MM.1S (cell line): ENCODE results near the gene C16orf78.

ENCODE experiments used
- DNase-seq: peaks from one replicate; pipeline ENCODE4 v3.0.0-alpha.2; 2015
- H2AFZ ChIP-seq: fragments of 300-600 bp; sonication (generic); 2 replicates; pipeline ENCODE4 v1.6.0; 2016; ENCODE audit warnings: antibody characterized with exemption, low read length
- H3F3A ChIP-seq: fragments of 300-600 bp; sonication (generic); 2 replicates; pipeline ENCODE4 v1.6.1; 2016; ENCODE audit warnings: mild to moderate bottlenecking, antibody characterized with exemption, low read length, moderate library complexity, mixed read lengths; ENCODE audit not compliant: insufficient read depth
- H3K27ac ChIP-seq: fragments of 300-600 bp; sonication (generic); 2 replicates; pipeline ENCODE4 v1.5.1; 2016; ENCODE audit warnings: mild to moderate bottlenecking, low read length
- H3K27me3 ChIP-seq: fragments of 300-600 bp; sonication (generic); replicated peaks from 2 replicates; pipeline ENCODE4 v1.6.0; 2016; ENCODE audit warnings: low read length; ENCODE audit not compliant: insufficient read depth
- H3K36me3 ChIP-seq: fragments of 300-600 bp; sonication (generic); replicated peaks from 2 replicates; pipeline ENCODE4 v1.6.1; 2016; ENCODE audit warnings: mild to moderate bottlenecking, low read length, mixed read lengths; ENCODE audit not compliant: insufficient read depth
- H3K4me1 ChIP-seq: fragments of 300-600 bp; sonication (generic); 2 replicates; pipeline ENCODE4 v1.6.1; 2016; ENCODE audit warnings: low read length, mixed read lengths
- H3K4me2 ChIP-seq: fragments of 300-600 bp; sonication (generic); 2 replicates; pipeline ENCODE4 v1.6.0; 2016; ENCODE audit warnings: low read depth, low read length
- H3K4me3 ChIP-seq: fragments of 300-600 bp; sonication (generic); 2 replicates; pipeline ENCODE4 v1.5.1; 2016; ENCODE audit warnings: low read length, mixed read lengths
- H3K79me2 ChIP-seq: fragments of 300-600 bp; sonication (generic); 2 replicates; pipeline ENCODE4 v1.6.1; 2016; ENCODE audit warnings: mixed run types, low read length, mixed read lengths
- H3K9ac ChIP-seq: fragments of 300-600 bp; sonication (generic); 2 replicates; pipeline ENCODE4 v1.6.1; 2016; ENCODE audit warnings: low read length, mixed read lengths
- H3K9me2 ChIP-seq: fragments of 300-600 bp; sonication (generic); replicated peaks from 2 replicates; pipeline ENCODE4 v1.6.1; 2016; ENCODE audit warnings: mild to moderate bottlenecking, low read length, mixed read lengths; ENCODE audit not compliant: insufficient read depth
- H3K9me3 ChIP-seq: fragments of 300-600 bp; sonication (generic); replicated peaks from 2 replicates; pipeline ENCODE4 v1.6.1; 2016; ENCODE audit warnings: mild to moderate bottlenecking, low read length, mixed read lengths; ENCODE audit not compliant: insufficient read depth
- H4K20me1 ChIP-seq: fragments of 300-600 bp; sonication (generic); 2 replicates; pipeline ENCODE4 v1.6.1; 2016; ENCODE audit warnings: mild to moderate bottlenecking, low read length, moderate library complexity, mixed read lengths; ENCODE audit not compliant: insufficient read depth
- EZH2 ChIP-seq: fragments of 300-600 bp; sonication (generic); optimal IDR thresholded peaks from 2 replicates; pipeline ENCODE3; 2017; ENCODE audit warnings: low read depth, mild to moderate bottlenecking, antibody characterized with exemption, low read length, mixed read lengths
- EZH2phosphoT487 ChIP-seq: fragments of 300-600 bp; sonication (generic); IDR thresholded peaks from 2 replicates; pipeline ENCODE4 v1.6.1; 2018; ENCODE audit warnings: antibody characterized with exemption, low read length
- TF ChIP-seq, protein P1 (sequence below): fragments of 300-600 bp; sonication (generic); IDR thresholded peaks from 2 replicates; pipeline ENCODE4 v1.5.1; 2016; ENCODE audit warnings: antibody characterized with exemption, low read length, mixed read lengths

C16orf78 gene

DNA sequence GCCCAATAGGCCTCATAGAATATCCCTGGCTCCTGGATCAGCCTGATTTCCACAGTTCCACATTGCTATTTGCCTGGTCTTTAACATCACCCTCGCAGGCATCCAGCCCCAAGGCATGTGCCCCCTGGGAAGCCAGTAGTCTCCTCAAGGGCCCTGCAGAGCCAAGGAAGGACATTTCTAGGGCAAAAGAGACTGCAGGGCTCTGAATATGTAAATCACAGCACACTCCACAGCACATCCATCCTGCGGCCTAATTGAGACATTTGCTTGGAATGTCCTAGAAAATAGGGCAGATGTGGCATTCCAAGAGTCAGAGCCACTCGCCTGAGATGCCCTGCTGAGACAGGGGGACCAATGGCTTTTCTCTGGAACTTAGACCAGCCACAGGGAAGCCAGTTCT lies 11.4 kb upstream of the C16orf78 start:
- no peak overlapping the region for H3K4me3 ChIP-seq
- no peaks in the 10 kb centered on the region for H3K36me3 ChIP-seq
- H3F3A ChIP-seq, result 0 out of 2 replicates have a peak, but pooled peaks cover 3% of the 10 kb centered on the region
- H3K79me2 ChIP-seq, result no peaks in the 10 kb centered on the region
- H3K4me2 ChIP-seq, result no peak overlapping the region
- H3K27me3 ChIP-seq, result no peaks in the 10 kb centered on the region
- H2AFZ ChIP-seq, result no peak overlapping the region
- DNase-seq, result no peak
- H3K27ac ChIP-seq, result no peak overlapping the region
- H4K20me1 ChIP-seq, result no peaks in the 10 kb centered on the region
- no peaks in the 10 kb centered on the region for H3K9me3 ChIP-seq
- H3K4me1 ChIP-seq, result peaks cover 17% of the 10 kb centered on the region
- no peak for TF ChIP-seq EZH2phosphoT487
- TF ChIP-seq EZH2, result no peak
- TF ChIP-seq, protein P1, sequence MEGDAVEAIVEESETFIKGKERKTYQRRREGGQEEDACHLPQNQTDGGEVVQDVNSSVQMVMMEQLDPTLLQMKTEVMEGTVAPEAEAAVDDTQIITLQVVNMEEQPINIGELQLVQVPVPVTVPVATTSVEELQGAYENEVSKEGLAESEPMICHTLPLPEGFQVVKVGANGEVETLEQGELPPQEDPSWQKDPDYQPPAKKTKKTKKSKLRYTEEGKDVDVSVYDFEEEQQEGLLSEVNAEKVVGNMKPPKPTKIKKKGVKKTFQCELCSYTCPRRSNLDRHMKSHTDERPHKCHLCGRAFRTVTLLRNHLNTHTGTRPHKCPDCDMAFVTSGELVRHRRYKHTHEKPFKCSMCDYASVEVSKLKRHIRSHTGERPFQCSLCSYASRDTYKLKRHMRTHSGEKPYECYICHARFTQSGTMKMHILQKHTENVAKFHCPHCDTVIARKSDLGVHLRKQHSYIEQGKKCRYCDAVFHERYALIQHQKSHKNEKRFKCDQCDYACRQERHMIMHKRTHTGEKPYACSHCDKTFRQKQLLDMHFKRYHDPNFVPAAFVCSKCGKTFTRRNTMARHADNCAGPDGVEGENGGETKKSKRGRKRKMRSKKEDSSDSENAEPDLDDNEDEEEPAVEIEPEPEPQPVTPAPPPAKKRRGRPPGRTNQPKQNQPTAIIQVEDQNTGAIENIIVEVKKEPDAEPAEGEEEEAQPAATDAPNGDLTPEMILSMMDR, result no peak
- no peaks in the 10 kb centered on the region for H3K9me2 ChIP-seq
- no peak overlapping the region for H3K9ac ChIP-seq

DNA sequence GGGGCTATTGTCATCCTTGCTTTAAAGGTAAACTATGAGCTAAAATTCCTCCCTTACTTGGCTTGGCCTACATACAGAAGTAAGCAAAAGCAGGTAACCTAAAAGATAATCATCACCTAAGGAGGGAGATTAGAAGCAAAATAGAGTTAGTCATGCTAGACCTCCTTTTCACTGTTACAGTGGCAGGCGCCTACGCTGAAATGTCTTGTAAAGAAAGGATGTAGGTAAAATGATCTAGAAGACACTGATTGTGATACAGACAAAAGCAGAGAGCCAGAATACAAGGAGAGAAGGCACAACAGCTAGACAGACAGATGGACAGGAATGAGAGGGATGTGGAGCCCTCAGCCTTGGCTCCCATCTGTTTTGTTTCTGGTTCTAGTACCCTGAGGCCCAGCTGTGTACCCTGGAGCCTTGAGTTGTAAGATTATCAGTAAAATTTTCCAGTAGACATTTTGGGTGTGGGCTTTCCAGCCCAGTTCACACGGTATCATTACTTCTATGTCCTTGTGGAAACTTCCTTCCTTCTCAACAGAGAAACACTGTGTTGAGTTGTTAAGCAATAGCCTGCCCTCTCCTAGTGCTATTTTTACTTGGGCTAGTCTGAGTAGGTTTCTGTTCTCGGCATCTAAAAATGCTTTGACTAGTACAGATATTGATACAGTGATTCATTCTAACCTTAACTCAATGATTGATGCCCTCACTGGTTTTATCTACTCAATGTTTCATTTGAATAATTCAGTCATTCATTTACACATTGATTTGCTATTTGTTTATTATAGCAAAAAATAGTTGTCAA lies 7.7 kb upstream of the C16orf78 start:
- Histone ChIP-seq H3K36me3 (no peaks in the 10 kb centered on the region), H4K20me1 (no peaks in the 10 kb centered on the region), H3K4me3 (0 out of 2 replicates have a peak overlapping the region, but pooled peaks have one; percentile 9), H3K9ac (no peak overlapping the region), H3K9me3 (no peaks in the 10 kb centered on the region), H3K4me2 (peak overlapping the region; percentile 42; the same call in 1 of the 2 replicates), H3K79me2 (no peaks in the 10 kb centered on the region), H3K27ac (peak overlapping the region; percentile 58; the same call in 1 of the 2 replicates), H3K27me3 (no peaks in the 10 kb centered on the region), H3K4me1 (peaks cover 22% of the 10 kb centered on the region), H2AFZ (no peak overlapping the region), H3F3A (0 out of 2 replicates have a peak, but pooled peaks cover 3% of the 10 kb centered on the region), H3K9me2 (no peaks in the 10 kb centered on the region)
- DNase-seq, result peak; percentile 16
- TF ChIP-seq EZH2phosphoT487, result no peak
- no peak for TF ChIP-seq EZH2
- TF ChIP-seq, protein P1, result no peak

DNA sequence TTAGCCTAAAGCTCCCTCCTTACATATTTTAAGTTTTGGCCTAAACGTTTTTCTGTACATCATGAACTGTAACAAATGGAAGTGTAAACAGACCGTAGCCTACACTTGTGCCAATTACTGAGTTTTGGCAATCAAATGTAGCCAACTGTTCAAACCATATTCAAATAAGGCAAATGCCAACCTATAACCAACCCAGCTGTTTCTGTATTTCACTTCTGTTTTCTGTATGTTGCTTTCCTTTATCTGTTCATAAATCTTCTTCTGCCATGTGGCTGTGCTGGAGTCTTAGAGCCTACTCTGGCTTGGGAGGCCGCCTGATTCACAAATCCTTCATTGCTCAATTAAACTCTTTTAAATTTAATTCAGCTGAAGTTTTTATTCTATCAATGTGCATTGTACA lies 6.9 kb upstream of the C16orf78 start:
- H3K27ac ChIP-seq, result peak overlapping the region; percentile 58; the same call in 1 of the 2 replicates
- no peak overlapping the region for H2AFZ ChIP-seq

More for the DNA sequence above, 6.9 kb upstream of the C16orf78 start:
- Histone ChIP-seq H3K4me2 (peak overlapping the region; percentile 42; the same call in 1 of the 2 replicates), H3K9me2 (no peaks in the 10 kb centered on the region), H4K20me1 (no peaks in the 10 kb centered on the region), H3K79me2 (no peaks in the 10 kb centered on the region), H3K4me1 (peaks cover 22% of the 10 kb centered on the region), H3K9me3 (no peaks in the 10 kb centered on the region), H3K27me3 (no peaks in the 10 kb centered on the region), H3K36me3 (no peaks in the 10 kb centered on the region), H3F3A (0 out of 2 replicates have a peak, but pooled peaks cover 3% of the 10 kb centered on the region), H3K4me3 (0 out of 2 replicates have a peak overlapping the region, but pooled peaks have one; percentile 9), H3K9ac (no peak overlapping the region)
- TF ChIP-seq EZH2, result no peak
- TF ChIP-seq, protein P1, result no peak
- no peak for TF ChIP-seq EZH2phosphoT487
- peak; percentile 12 for DNase-seq
